OCI-LY7 (cell line): ENCODE results near the gene THEM5. TPM values are rescaled to one million over a fixed set of nuclear protein-coding genes. Genes with fewer than 3 reads are reported as not detected.
"Not testable (repeated sequence)": the region's sequence is repeated elsewhere in the genome, so short reads cannot be mapped to it uniquely, and the experiment has no call there.

Experiments used
- Bru-seq: library from RNA; stranded (reverse); fragments of 400-500 nt; gene quantifications from one replicate; lab custom pipeline; 2021; lab: Mats Ljungman, UMichigan
- BruChase-seq, 2 experiments: library from RNA; stranded (reverse); fragments of 400-500 nt; gene quantifications; one replicate each; lab custom pipeline; 2021; lab: Mats Ljungman, UMichigan
- BruUV-seq: library from RNA; stranded (reverse); fragments of 400-500 nt; replicated peaks from 2 replicates; lab custom pipeline; 2021; lab: Mats Ljungman, UMichigan
- CTCF ChIA-PET: fragments of 300-600 bp; sonication (Branson Sonifier 250); formaldehyde crosslinking; loops from one replicate; lab custom pipeline; 2022; ENCODE audit warnings: antibody characterized with exemption; ENCODE audit not compliant: unreplicated experiment; lab: Charles Lee
- POLR2A ChIA-PET: fragments of 300-600 bp; sonication (Branson Sonifier 250); formaldehyde crosslinking; loops from one replicate; lab custom pipeline; 2022; ENCODE audit warnings: antibody characterized with exemption; lab: Charles Lee
- DNase-seq: peaks from one replicate; pipeline ENCODE4 v3.0.0-alpha.2; 2015; ENCODE audit warnings: low spot score
- H2AFZ ChIP-seq: fragments of 200-600 bp; sonication (generic), shearing (Covaris generic); 2 replicates; pipeline ENCODE4 v1.6.1; 2014; ENCODE audit warnings: mild to moderate bottlenecking, antibody characterized with exemption, low read length, moderate library complexity
- H3K27ac ChIP-seq: fragments of 200-600 bp; sonication (generic); 2 replicates; pipeline ENCODE4 v1.5.1; 2014; ENCODE audit warnings: mixed run types, low read depth, mild to moderate bottlenecking, moderate library complexity, low read length, inconsistent platforms; ENCODE audit not compliant: poor library complexity, severe bottlenecking
- H3K36me3 ChIP-seq: fragments of 200-600 bp; sonication (generic); 2 replicates; pipeline ENCODE4 v1.6.1; 2014; ENCODE audit warnings: mild to moderate bottlenecking, antibody characterized with exemption, low read length, moderate library complexity, mixed read lengths; ENCODE audit not compliant: insufficient read depth
- H3K4me1 ChIP-seq: fragments of 200-600 bp; sonication (generic); 2 replicates; pipeline ENCODE4 v1.5.1; 2014; ENCODE audit warnings: mild to moderate bottlenecking, low read length; ENCODE audit not compliant: insufficient read depth, poor library complexity, severe bottlenecking
- H3K4me2 ChIP-seq: fragments of 200-600 bp; sonication (generic); 2 replicates; pipeline ENCODE4 v1.6.1; 2014; ENCODE audit warnings: mild to moderate bottlenecking, low read length
- H3K4me3 ChIP-seq: fragments of 200-600 bp; sonication (generic); 2 replicates; pipeline ENCODE4 v1.5.1; 2014; ENCODE audit warnings: mild to moderate bottlenecking, low read depth, low read length; ENCODE audit not compliant: poor library complexity, severe bottlenecking
- H3K79me2 ChIP-seq: fragments of 200-600 bp; sonication (generic); 2 replicates; pipeline ENCODE4 v1.6.1; 2016; ENCODE audit warnings: low read depth, mild to moderate bottlenecking, low read length, moderate library complexity, mixed read lengths; ENCODE audit not compliant: insufficient read depth
- H3K9me2 ChIP-seq: fragments of 200-600 bp; sonication (generic); 2 replicates; pipeline ENCODE4 v1.6.1; 2016; ENCODE audit warnings: mild to moderate bottlenecking, low read length, mixed read lengths; ENCODE audit not compliant: insufficient read depth
- H3K9me3 ChIP-seq: fragments of 200-600 bp; sonication (generic); 2 replicates; pipeline ENCODE4 v1.6.1; 2014; ENCODE audit warnings: mild to moderate bottlenecking, mixed run types, low read length, mixed read lengths
- H4K20me1 ChIP-seq: fragments of 200-600 bp; sonication (generic); 2 replicates; pipeline ENCODE4 v1.6.1; 2014; ENCODE audit warnings: mild to moderate bottlenecking, antibody characterized with exemption, low read length, moderate library complexity, mixed read lengths; ENCODE audit not compliant: insufficient read depth
- EZH2phosphoT487 ChIP-seq: fragments of 200-600 bp; sonication (generic); IDR thresholded peaks from 2 replicates; pipeline ENCODE4 v1.6.1; 2018; ENCODE audit warnings: low read depth, borderline replicate concordance, mild to moderate bottlenecking, mixed run types, antibody characterized with exemption, low read length, moderate library complexity, mixed read lengths
- intact Hi-C: fragments of 100-400 bp; cut with micrococcal nuclease; formaldehyde crosslinking; loops from one replicate; pipeline ENCODE4 v1.10.0; 2022; ENCODE audit not compliant: unreplicated experiment
- long read RNA-seq: library from polyadenylated mRNA; stranded (forward); transcript quantifications from one replicate; pipeline ENCODE4 v2.0.0, GENCODE V29; 2022
- total RNA-seq, 2 experiments: library from RNA; depleted of rRNA in 1 of 2; stranded (reverse); fragments of >200 nt in 1 of 2; shearing (Covaris generic) in 1 of 2; gene quantifications; 2 replicates each; pipeline ENCODE4 v1.2.3, GENCODE V29; 2014 to 2022
- TF ChIP-seq, protein P1 (sequence below): fragments of 200-600 bp; sonication (generic); conservative IDR thresholded peaks from 2 replicates; pipeline ENCODE4 v1.5.1; 2014; ENCODE audit warnings: mild to moderate bottlenecking, antibody characterized with exemption, low read length, moderate library complexity, mixed read lengths

The THEM5 gene, protein sequence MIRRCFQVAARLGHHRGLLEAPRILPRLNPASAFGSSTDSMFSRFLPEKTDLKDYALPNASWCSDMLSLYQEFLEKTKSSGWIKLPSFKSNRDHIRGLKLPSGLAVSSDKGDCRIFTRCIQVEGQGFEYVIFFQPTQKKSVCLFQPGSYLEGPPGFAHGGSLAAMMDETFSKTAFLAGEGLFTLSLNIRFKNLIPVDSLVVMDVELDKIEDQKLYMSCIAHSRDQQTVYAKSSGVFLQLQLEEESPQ
- total RNA-seq (2014; rRNA removed; shearing (Covaris generic)) (not detected in 2 replicates), total RNA-seq (2022) (not detected in 2 replicates), Bru-seq, nascent RNA (not detected), BruChase-seq, experiment 1, labeled RNA remaining after a 6-hour chase (percentile 2 among the genes with signal in this experiment), BruChase-seq, experiment 2, labeled RNA remaining after a 2-hour chase (not detected)
- long read RNA-seq, result 0 reads

DNA sequence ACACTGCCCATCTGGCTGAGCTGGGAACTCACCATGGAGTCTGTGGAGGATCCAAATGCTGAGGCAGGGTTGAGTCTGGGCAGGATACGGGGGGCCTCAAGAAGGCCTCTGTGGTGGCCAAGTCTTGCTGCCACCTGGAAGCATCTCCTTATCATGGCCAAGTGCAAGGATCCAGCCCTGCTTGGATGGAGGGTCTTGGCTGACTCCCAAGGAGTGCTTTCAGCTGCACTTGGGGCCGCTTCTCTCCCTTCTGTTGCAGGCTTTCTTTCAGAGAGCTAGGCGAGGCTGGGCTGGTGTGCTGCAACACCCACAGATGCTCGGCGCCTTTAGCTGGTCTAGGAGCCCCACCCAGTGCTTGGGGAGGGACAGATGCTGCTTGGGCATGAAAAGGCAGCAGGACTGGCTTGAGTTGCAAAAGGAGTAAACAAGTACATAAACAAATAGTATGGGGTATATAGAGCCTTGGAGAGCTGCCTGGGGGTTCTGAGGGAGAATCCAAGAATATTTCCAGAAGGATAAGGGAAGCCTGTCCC is at the start of gene THEM5:
Gene THEM5, minus strand, starts transcription at position 302 of the 533 bp plus-strand sequence. Its CDS starts 147 bp downstream, at position 155.
- Histone ChIP-seq H3K9me2 (no peaks in the 10 kb centered on the region), H3K4me1 (no peaks in the 10 kb centered on the region), H3K4me3 (no peak within 1 kb of the TSS), H3K4me2 (no peak within 1 kb of the TSS), H3K27ac (no peak within 1 kb of the TSS), H2AFZ (no peak within 1 kb of the TSS), H3K9me3 (no peaks in the 10 kb centered on the region), H3K36me3 (no peaks in the 10 kb centered on the region), H4K20me1 (no peaks in the 10 kb centered on the region), H3K79me2 (no peaks in the 10 kb centered on the region)
- intact Hi-C loops, result no loop called here
- no TSS peak for BruUV-seq
- no peak for DNase-seq
- ChIA-PET CTCF (no interaction called here), POLR2A (interaction anchor here (0.5 to 0.6 kb wide), 2 partner anchors 13 to 162 kb away, joined by 3 to 5 read pairs; no protein-coding TSS in a partner anchor)
- TF ChIP-seq EZH2phosphoT487, result no peak
- TF ChIP-seq, protein P1, sequence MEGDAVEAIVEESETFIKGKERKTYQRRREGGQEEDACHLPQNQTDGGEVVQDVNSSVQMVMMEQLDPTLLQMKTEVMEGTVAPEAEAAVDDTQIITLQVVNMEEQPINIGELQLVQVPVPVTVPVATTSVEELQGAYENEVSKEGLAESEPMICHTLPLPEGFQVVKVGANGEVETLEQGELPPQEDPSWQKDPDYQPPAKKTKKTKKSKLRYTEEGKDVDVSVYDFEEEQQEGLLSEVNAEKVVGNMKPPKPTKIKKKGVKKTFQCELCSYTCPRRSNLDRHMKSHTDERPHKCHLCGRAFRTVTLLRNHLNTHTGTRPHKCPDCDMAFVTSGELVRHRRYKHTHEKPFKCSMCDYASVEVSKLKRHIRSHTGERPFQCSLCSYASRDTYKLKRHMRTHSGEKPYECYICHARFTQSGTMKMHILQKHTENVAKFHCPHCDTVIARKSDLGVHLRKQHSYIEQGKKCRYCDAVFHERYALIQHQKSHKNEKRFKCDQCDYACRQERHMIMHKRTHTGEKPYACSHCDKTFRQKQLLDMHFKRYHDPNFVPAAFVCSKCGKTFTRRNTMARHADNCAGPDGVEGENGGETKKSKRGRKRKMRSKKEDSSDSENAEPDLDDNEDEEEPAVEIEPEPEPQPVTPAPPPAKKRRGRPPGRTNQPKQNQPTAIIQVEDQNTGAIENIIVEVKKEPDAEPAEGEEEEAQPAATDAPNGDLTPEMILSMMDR, result 0 out of 2 replicates have a peak, but pooled peaks have one; percentile 21

DNA sequence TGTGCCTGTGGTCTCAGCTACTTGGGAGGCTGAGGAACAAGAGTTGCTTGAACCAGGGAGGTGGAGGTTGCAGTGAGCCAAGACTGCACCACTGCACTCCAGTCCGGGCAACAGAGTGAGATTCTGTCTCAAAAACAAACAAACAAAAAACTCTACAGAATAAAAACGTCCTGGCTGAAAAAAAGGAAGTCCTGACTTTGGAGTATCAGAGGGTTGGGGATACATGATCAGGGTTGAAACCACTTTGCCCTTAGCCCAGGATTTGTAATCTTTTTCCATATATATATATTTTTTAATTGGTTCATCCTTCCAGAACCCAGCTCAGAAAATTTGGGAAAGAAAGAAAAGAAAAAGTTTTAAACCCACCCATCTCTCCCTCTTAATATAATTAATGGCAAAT is 49.3 kb upstream of the THEM5 start:
- Histone ChIP-seq H3K27ac (no peak overlapping the region), H3K9me3 (peaks cover 9% of the 10 kb centered on the region), H3K4me1 (no peaks in the 10 kb centered on the region), H3K4me2 (no peak overlapping the region), H3K79me2 (no peaks in the 10 kb centered on the region), H2AFZ (no peak overlapping the region), H4K20me1 (no peaks in the 10 kb centered on the region), H3K4me3 (no peak overlapping the region), H3K36me3 (peaks cover 17% of the 10 kb centered on the region), H3K9me2 (no peaks in the 10 kb centered on the region)
- POLR2A ChIA-PET, result interaction anchor here (1.2 to 1.4 kb wide), 2 partner anchors 8 to 18 kb away, joined by 3 read pairs; no protein-coding TSS in a partner anchor
- no TSS peak for BruUV-seq
- no peak for DNase-seq
- CTCF ChIA-PET, result no interaction called here
- intact Hi-C loops, result loop anchor here (10.0 kb wide), 1 partner anchor 108 kb away; the partner anchor contains the start of gene TDRKH
- no peak for TF ChIP-seq EZH2phosphoT487
- TF ChIP-seq, protein P1, result no peak

DNA sequence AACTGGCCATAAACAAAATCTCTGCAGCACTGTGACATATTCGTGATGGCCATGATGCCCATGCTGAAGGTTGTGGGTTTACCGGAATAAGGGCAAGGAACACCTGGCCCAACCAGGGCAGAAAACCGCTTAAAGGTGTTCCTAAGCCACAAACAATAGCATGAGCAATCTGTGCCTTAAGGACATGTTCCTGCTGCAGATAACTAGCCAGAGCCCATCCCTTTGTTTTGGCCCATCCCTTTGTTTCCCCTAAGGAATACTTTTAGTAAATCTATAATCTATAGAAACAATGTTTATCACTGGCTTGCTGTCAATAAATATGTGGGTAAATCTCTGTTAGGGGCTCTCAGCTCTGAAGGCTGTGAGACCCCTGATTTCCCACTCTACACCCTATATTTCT is 47.3 kb upstream of the THEM5 start:
- H3K9me2 ChIP-seq, BruUV-seq, H3K79me2 ChIP-seq, H3K4me1 ChIP-seq, POLR2A ChIA-PET, H3K9me3 ChIP-seq, H3K4me3 ChIP-seq, CTCF ChIA-PET, H4K20me1 ChIP-seq, H2AFZ ChIP-seq, H3K27ac ChIP-seq, H3K4me2 ChIP-seq, H3K36me3 ChIP-seq, DNase-seq: not testable (repeated sequence)
- intact Hi-C loops, result loop anchor here (10.0 kb wide), 1 partner anchor 106 kb away; the partner anchor contains the start of gene TDRKH
